Activated CD4-positive, alpha-beta T cell treated with anti-CD3 and anti-CD28 coated beads, Interleukin-2, amount 10 ng/mL, durations not matched to agents 24 days and 14 days (primary cell): Measurements from ENCODE around the gene ZBTB33. TPM values are rescaled to one million over a fixed set of nuclear protein-coding genes. Genes with fewer than 3 reads are reported as not detected.

ENCODE experiments used
- DNase-seq: peaks from one replicate; pipeline ENCODE4 v3.0.0; 2022
- H3K27ac Mint-ChIP-seq: one replicate; pipeline ENCODE4 v1.8.0; 2022; ENCODE audit warnings: mild to moderate bottlenecking, mixed read lengths
- H3K27me3 Mint-ChIP-seq: one replicate; pipeline ENCODE4 v1.8.0; 2022; ENCODE audit warnings: mixed read lengths
- H3K36me3 Mint-ChIP-seq: one replicate; pipeline ENCODE4 v1.8.0; 2022; ENCODE audit warnings: low read depth, mild to moderate bottlenecking, mixed read lengths
- H3K4me1 Mint-ChIP-seq: one replicate; pipeline ENCODE4 v1.8.0; 2021; ENCODE audit warnings: mixed read lengths
- H3K4me3 Mint-ChIP-seq: one replicate; pipeline ENCODE4 v1.8.0; 2022; ENCODE audit warnings: mild to moderate bottlenecking, moderate library complexity, mixed read lengths
- H3K9me3 Mint-ChIP-seq: one replicate; pipeline ENCODE4 v1.8.0; 2021; ENCODE audit warnings: mixed read lengths
- intact Hi-C: fragments of 100-400 bp; cut with micrococcal nuclease; formaldehyde crosslinking; loops from one replicate; pipeline ENCODE4 v1.15.1; 2023
- total RNA-seq: library from RNA; stranded (reverse); gene quantifications from 2 replicates; pipeline ENCODE4 v1.2.3, GENCODE V29; 2022

Gene ZBTB33
- total RNA-seq, 1 donor from 2014 or later, result 14.4 TPM

- Mint-ChIP-seq H3K36me3 (no peaks in the 10 kb centered on the region), H3K27me3 (no peaks in the 10 kb centered on the region), H3K4me1 (peaks cover 6% of the 10 kb centered on the region), H3K27ac (peak overlapping the region; percentile 67), H3K4me3 (peak overlapping the region; percentile 94), H3K9me3 (no peaks in the 10 kb centered on the region)
- intact Hi-C loops, result loop anchor here (10.0 kb wide), 1 partner anchor 300 kb away; the partner anchor contains the start of gene NKAP
- DNase-seq, result no peak
Observed at GRCh38 chrX:120244395-120244734, 6.2 kb upstream of the ZBTB33 start.

GRCh38 chrX:120244735-120245498 is 5.7 kb upstream of the ZBTB33 start:
- H3K4me3 Mint-ChIP-seq, result peak overlapping the region; percentile 94
- intact Hi-C loops, result loop anchor here (10.0 kb wide), 1 partner anchor 300 kb away; the partner anchor contains the start of gene NKAP
- H3K4me1 Mint-ChIP-seq, result peaks cover 6% of the 10 kb centered on the region
- DNase-seq, result peak; percentile 83
- H3K36me3 Mint-ChIP-seq, result no peaks in the 10 kb centered on the region
- no peaks in the 10 kb centered on the region for H3K9me3 Mint-ChIP-seq
- no peaks in the 10 kb centered on the region for H3K27me3 Mint-ChIP-seq
- peak overlapping the region; percentile 83 for H3K27ac Mint-ChIP-seq

- Mint-ChIP-seq H3K27ac (peak overlapping the region; percentile 92), H3K4me3 (peak overlapping the region; percentile 88), H3K36me3 (peaks cover 28% of the 10 kb centered on the region), H3K27me3 (no peaks in the 10 kb centered on the region), H3K9me3 (no peaks in the 10 kb centered on the region), H3K4me1 (peaks cover 11% of the 10 kb centered on the region)
- intact Hi-C loops, result loop anchor here (2.0 to 10.0 kb wide), 2 partner anchors 309 to 1907 kb away; partner anchors contain the start of genes CUL4B and WDR44
- DNase-seq, result peak; percentile 74
Observed at GRCh38 chrX:120251471-120252011, 929 bp downstream of the ZBTB33 start.

GRCh38 chrX:120253784-120254183 is 3.2 kb downstream of the ZBTB33 start:
- no peak overlapping the region for H3K4me3 Mint-ChIP-seq
- no peak for DNase-seq
- peaks cover 40% of the 10 kb centered on the region for H3K36me3 Mint-ChIP-seq
- no peaks in the 10 kb centered on the region for H3K9me3 Mint-ChIP-seq
- peaks cover 16% of the 10 kb centered on the region for H3K4me1 Mint-ChIP-seq
- intact Hi-C loops, result loop anchor here (10.0 kb wide), 1 partner anchor 1909 kb away; the partner anchor contains the start of gene WDR44
- no peaks in the 10 kb centered on the region for H3K27me3 Mint-ChIP-seq
- H3K27ac Mint-ChIP-seq, result no peak overlapping the region

- H3K27ac Mint-ChIP-seq, result no peak overlapping the region
- H3K36me3 Mint-ChIP-seq, result peaks cover 19% of the 10 kb centered on the region
- no peak for DNase-seq
- intact Hi-C loops, result no loop called here
- H3K4me3 Mint-ChIP-seq, result no peak overlapping the region
- H3K4me1 Mint-ChIP-seq, result peaks cover 7% of the 10 kb centered on the region
- no peaks in the 10 kb centered on the region for H3K27me3 Mint-ChIP-seq
- H3K9me3 Mint-ChIP-seq, result no peaks in the 10 kb centered on the region
Observed at GRCh38 chrX:120260369-120260768, 9.8 kb downstream of the ZBTB33 start.

GRCh38 chrX:120262859-120263708 is 12.5 kb downstream of the ZBTB33 start:
- Mint-ChIP-seq H3K4me1 (no peaks in the 10 kb centered on the region), H3K27me3 (no peaks in the 10 kb centered on the region), H3K9me3 (no peaks in the 10 kb centered on the region), H3K4me3 (no peak overlapping the region), H3K36me3 (peaks cover 2% of the 10 kb centered on the region), H3K27ac (no peak overlapping the region)
- DNase-seq, result no peak
- intact Hi-C loops, result no loop called here

GRCh38 chrX:120264341-120264740 is 13.7 kb downstream of the ZBTB33 start:
- no peak overlapping the region for H3K4me3 Mint-ChIP-seq
- intact Hi-C loops, result no loop called here
- peaks cover 2% of the 10 kb centered on the region for H3K4me1 Mint-ChIP-seq
- DNase-seq, result no peak
- H3K9me3 Mint-ChIP-seq, result no peaks in the 10 kb centered on the region
- no peak overlapping the region for H3K27ac Mint-ChIP-seq
- H3K27me3 Mint-ChIP-seq, result no peaks in the 10 kb centered on the region
- no peaks in the 10 kb centered on the region for H3K36me3 Mint-ChIP-seq

GRCh38 chrX:120269373-120270035 is 18.9 kb downstream of the ZBTB33 start:
- peaks cover 4% of the 10 kb centered on the region for H3K4me1 Mint-ChIP-seq
- peak; percentile 57 for DNase-seq
- no peak overlapping the region for H3K4me3 Mint-ChIP-seq
- intact Hi-C loops, result no loop called here
- no peaks in the 10 kb centered on the region for H3K27me3 Mint-ChIP-seq
- no peaks in the 10 kb centered on the region for H3K36me3 Mint-ChIP-seq
- H3K9me3 Mint-ChIP-seq, result no peaks in the 10 kb centered on the region
- peak overlapping the region; percentile 34 for H3K27ac Mint-ChIP-seq

- intact Hi-C loops, result no loop called here
- no peak overlapping the region for H3K4me3 Mint-ChIP-seq
- DNase-seq, result no peak
- no peaks in the 10 kb centered on the region for H3K9me3 Mint-ChIP-seq
- peaks cover 4% of the 10 kb centered on the region for H3K4me1 Mint-ChIP-seq
- no peaks in the 10 kb centered on the region for H3K27me3 Mint-ChIP-seq
- no peaks in the 10 kb centered on the region for H3K36me3 Mint-ChIP-seq
- H3K27ac Mint-ChIP-seq, result no peak overlapping the region
Observed at GRCh38 chrX:120270567-120270966, 20.0 kb downstream of the ZBTB33 start.

- Mint-ChIP-seq H3K27me3 (no peaks in the 10 kb centered on the region), H3K4me3 (no peak overlapping the region), H3K4me1 (peaks cover 4% of the 10 kb centered on the region), H3K36me3 (no peaks in the 10 kb centered on the region), H3K27ac (no peak overlapping the region), H3K9me3 (no peaks in the 10 kb centered on the region)
- DNase-seq, result no peak
- intact Hi-C loops, result no loop called here
Observed at GRCh38 chrX:120271218-120271617, 20.6 kb downstream of the ZBTB33 start.

GRCh38 chrX:120274145-120274544 is 23.5 kb downstream of the ZBTB33 start:
- DNase-seq, result no peak
- intact Hi-C loops, result no loop called here
- Mint-ChIP-seq H3K9me3 (no peaks in the 10 kb centered on the region), H3K27me3 (no peaks in the 10 kb centered on the region), H3K36me3 (no peaks in the 10 kb centered on the region), H3K27ac (no peak overlapping the region), H3K4me1 (peaks cover 4% of the 10 kb centered on the region), H3K4me3 (no peak overlapping the region)

- no peaks in the 10 kb centered on the region for H3K4me1 Mint-ChIP-seq
- no peak overlapping the region for H3K4me3 Mint-ChIP-seq
- H3K9me3 Mint-ChIP-seq, result no peaks in the 10 kb centered on the region
- DNase-seq, result no peak
- no peaks in the 10 kb centered on the region for H3K27me3 Mint-ChIP-seq
- intact Hi-C loops, result no loop called here
- H3K27ac Mint-ChIP-seq, result no peak overlapping the region
- H3K36me3 Mint-ChIP-seq, result no peaks in the 10 kb centered on the region
Observed at GRCh38 chrX:120274958-120275357, 24.3 kb downstream of the ZBTB33 start.

GRCh38 chrX:120281021-120281624 is 30.5 kb downstream of the ZBTB33 start:
- no peaks in the 10 kb centered on the region for H3K9me3 Mint-ChIP-seq
- no peak for DNase-seq
- H3K27me3 Mint-ChIP-seq, result peaks cover 8% of the 10 kb centered on the region
- no peaks in the 10 kb centered on the region for H3K4me1 Mint-ChIP-seq
- no peak overlapping the region for H3K4me3 Mint-ChIP-seq
- intact Hi-C loops, result no loop called here
- no peak overlapping the region for H3K27ac Mint-ChIP-seq
- H3K36me3 Mint-ChIP-seq, result no peaks in the 10 kb centered on the region
